Keratinocyte (primary cell): ENCODE data around the gene GOLIM4. TPM values are rescaled to one million over a fixed set of nuclear protein-coding genes. Genes with fewer than 3 reads are reported as not detected.

Experiments used
- DNase-seq: peaks from one replicate; pipeline ENCODE4 v3.0.0-alpha.2; 2011; ENCODE audit warnings: low read depth, missing footprints, low spot score
- FAIRE-seq: peaks from 2 replicates; lab custom pipeline; 2011; peaks lifted over from hg19 to GRCh38; lab: Jason Lieb, UNC
- H2AFZ ChIP-seq: 2 replicates; pipeline ENCODE4 v1.6.0; 2012; ENCODE audit warnings: low read length, control low read depth, inconsistent platforms; ENCODE audit not compliant: control insufficient read depth
- H3K27ac ChIP-seq: 2 replicates; pipeline ENCODE4 v1.5.1; 2011; ENCODE audit warnings: low read length; ENCODE audit not compliant: control insufficient read depth, insufficient read depth
- H3K27me3 ChIP-seq: 3 replicates; pipeline ENCODE4 v1.6.0; 2011; ENCODE audit warnings: low read length; ENCODE audit not compliant: control insufficient read depth, insufficient read depth; ENCODE audit errors: extremely low read depth
- H3K36me3 ChIP-seq, 2 experiments: 2 replicates in 1 of 2; 3 replicates in 1 of 2; pipeline ENCODE4 v1.5.1; 2011; ENCODE audit warnings: low read length in 2 of 2, mild to moderate bottlenecking in 1 of 2; ENCODE audit not compliant: control insufficient read depth in 2 of 2, insufficient read depth in 2 of 2; ENCODE audit errors: extremely low read depth in 1 of 2
- H3K4me1 ChIP-seq: 3 replicates; pipeline ENCODE4 v1.5.1; 2011; ENCODE audit warnings: low read length; ENCODE audit not compliant: control insufficient read depth, insufficient read depth; ENCODE audit errors: extremely low read depth
- H3K4me2 ChIP-seq: 3 replicates; pipeline ENCODE4 v1.6.0; 2011; ENCODE audit warnings: low read depth, low read length; ENCODE audit not compliant: control insufficient read depth, insufficient read depth; ENCODE audit errors: extremely low read depth
- H3K4me3 ChIP-seq, 3 experiments: fragments of 200-600 bp in 1 of 3; sonication (generic) in 1 of 3; 2 replicates in 2 of 3; 3 replicates in 1 of 3; pipeline ENCODE4 v1.5.1; 2011 to 2016; ENCODE audit warnings: low read length in 3 of 3, mild to moderate bottlenecking in 3 of 3, control low read depth in 2 of 3, inconsistent platforms in 1 of 3, low read depth in 1 of 3, mixed read lengths in 1 of 3, mixed run types in 1 of 3, moderate library complexity in 1 of 3; ENCODE audit not compliant: control insufficient read depth in 2 of 3, insufficient read depth in 2 of 3; ENCODE audit errors: extremely low read depth in 1 of 3
- H3K79me2 ChIP-seq: 2 replicates; pipeline ENCODE4 v1.6.0; 2012; ENCODE audit warnings: low read length; ENCODE audit not compliant: control insufficient read depth, insufficient read depth
- H3K9ac ChIP-seq: 3 replicates; pipeline ENCODE4 v1.6.0; 2011; ENCODE audit warnings: low read length; ENCODE audit not compliant: control insufficient read depth, insufficient read depth; ENCODE audit errors: extremely low read depth
- H3K9me1 ChIP-seq: 3 replicates; pipeline ENCODE4 v1.6.0; 2011; ENCODE audit warnings: low read length; ENCODE audit not compliant: control insufficient read depth, insufficient read depth; ENCODE audit errors: extremely low read depth
- H3K9me3 ChIP-seq: 2 replicates; pipeline ENCODE4 v1.5.1; 2012; ENCODE audit warnings: low read depth, low read length; ENCODE audit not compliant: control insufficient read depth
- H4K20me1 ChIP-seq: 3 replicates; pipeline ENCODE4 v1.6.0; 2011; ENCODE audit warnings: low read length; ENCODE audit not compliant: control insufficient read depth, insufficient read depth; ENCODE audit errors: extremely low read depth
- CTCF ChIP-seq, 3 experiments: IDR thresholded peaks in 1 of 3; conservative IDR thresholded peaks in 1 of 3; optimal IDR thresholded peaks in 1 of 3; 2 replicates in 2 of 3; 3 replicates in 1 of 3; pipeline versions ENCODE3 to v1.5.1; 2011; ENCODE audit warnings: low read length in 3 of 3, mild to moderate bottlenecking in 3 of 3, moderate library complexity in 2 of 3, control low read depth in 1 of 3, inconsistent platforms in 1 of 3; ENCODE audit not compliant: insufficient read depth in 2 of 3; ENCODE audit errors: extremely low read depth in 1 of 3
- EZH2 ChIP-seq: IDR thresholded peaks from one replicate; pipeline ENCODE4 v1.6.1; 2012; ENCODE audit warnings: inconsistent platforms, mild to moderate bottlenecking, low read length, moderate library complexity
- dilution Hi-C: fragments of 300-500 bp; cut with MboI; formaldehyde crosslinking; loops from one replicate; pipeline ENCODE4 v1.7.0; 2020; ENCODE audit warnings: low sequenced_read_pairs; ENCODE audit not compliant: extremely low pct_ligation_motif_present
- polyA plus RNA-seq, 5 experiments: library from polyadenylated mRNA; depleted of rRNA in 3 of 5; stranded (reverse) in 3 of 5; stranded (forward) in 1 of 5; unstranded in 1 of 5; fragments of >200 nt; gene quantifications; 1 replicate in 1 of 5; 2 replicates in 3 of 5; 3 replicates in 1 of 5; pipeline versions ENCODE4 v1.2.1 to v1.2.3, GENCODE V29; 2011 to 2012; ENCODE audit warnings: missing spikeins in 2 of 5, low read depth in 1 of 5, low replicate concordance in 1 of 5

GOLIM4 gene
- polyA plus RNA-seq, 1 donor (not counting 4 experiments of a cell fraction or from before 2014, with no cell fraction given): 13.4 TPM

GRCh38 chr3:168091302-168091858 lies 4.3 kb downstream of the GOLIM4 start:
- H3K4me3 ChIP-seq: peak overlapping the region in 1 of 3 experiments; percentile 17
- no peaks in the 10 kb centered on the region for H3K27me3 ChIP-seq
- no peak for DNase-seq
- peaks cover 83% of the 10 kb centered on the region for H3K79me2 ChIP-seq
- no peak overlapping the region for H3K9ac ChIP-seq
- dilution Hi-C loops: no loop called here
- no peaks in the 10 kb centered on the region for H3K9me1 ChIP-seq
- no peak overlapping the region for H3K27ac ChIP-seq
- peaks cover 4% of the 10 kb centered on the region for H4K20me1 ChIP-seq
- H3K9me3 ChIP-seq: no peaks in the 10 kb centered on the region
- H3K4me1 ChIP-seq: peaks cover 29% of the 10 kb centered on the region
- H3K4me2 ChIP-seq: peak overlapping the region; percentile 54
- TF ChIP-seq EZH2: no peak
- no peak for FAIRE-seq
- no peak overlapping the region for H2AFZ ChIP-seq
- no peaks in the 10 kb centered on the region for H3K36me3 ChIP-seq

GRCh38 chr3:168090306-168091085 lies 5.2 kb downstream of the GOLIM4 start:
- Histone ChIP-seq H3K4me2 (peak overlapping the region; percentile 4), H3K27me3 (no peaks in the 10 kb centered on the region), H2AFZ (no peak overlapping the region), H3K9ac (no peak overlapping the region), H3K4me1 (peaks cover 29% of the 10 kb centered on the region), H3K9me1 (no peaks in the 10 kb centered on the region), H3K79me2 (peaks cover 87% of the 10 kb centered on the region), H3K9me3 (no peaks in the 10 kb centered on the region), H3K36me3 (no peaks in the 10 kb centered on the region), H3K27ac (no peak overlapping the region), H3K4me3 (no peak overlapping the region), H4K20me1 (peaks cover 4% of the 10 kb centered on the region)
- FAIRE-seq (no peak), DNase-seq (no peak)
- dilution Hi-C loops: no loop called here
- TF ChIP-seq EZH2 (no peak), CTCF (optimal IDR thresholded peaks at IDR 0.05 in 1 of 3, IDR thresholded peaks at IDR 0.05 in 1 of 3, conservative IDR thresholded peaks at IDR 0.05 in 1 of 3; ENCODE audit: extremely low read depth in 1 of 3, insufficient read depth in 2 of 3, low read length in 3 of 3) (no peak)
